ENCODE measurements around the gene LCE2D. TPM values are rescaled to one million over a fixed set of nuclear protein-coding genes. Genes with fewer than 3 reads are reported as not detected.

The LCE2D gene, protein sequence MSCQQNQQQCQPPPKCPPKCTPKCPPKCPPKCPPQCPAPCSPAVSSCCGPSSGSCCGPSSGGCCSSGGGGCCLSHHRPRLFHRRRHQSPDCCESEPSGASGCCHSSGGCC
- total RNA-seq (2022; extraction: Qiagen RNA extraction) = not detected in 5 replicates

DNA sequence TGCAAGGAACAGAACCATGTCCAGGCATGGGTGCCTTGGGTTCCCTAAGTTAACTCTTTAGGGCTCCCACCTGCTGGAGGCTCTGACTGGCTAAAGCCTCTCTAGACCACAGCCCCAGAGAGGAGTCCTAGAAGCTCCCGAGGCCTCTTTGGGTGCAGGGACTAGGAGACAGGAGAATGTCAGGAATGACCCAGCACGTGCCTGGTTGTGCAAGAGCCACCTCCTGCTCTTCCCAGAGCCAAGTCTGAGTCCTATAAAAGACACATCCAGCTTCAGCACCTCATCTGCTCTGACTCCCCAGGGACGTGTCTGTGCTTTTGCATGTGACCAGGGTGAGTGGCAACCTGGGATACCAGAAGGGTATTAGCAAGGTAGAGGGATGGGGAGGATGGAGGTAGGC lies at the start of gene LCE2D:
Gene LCE2D (plus strand): TSS at position 283 of the 400 bp plus-strand sequence. CDS start 726 bp downstream, outside the sequence.

DNA sequence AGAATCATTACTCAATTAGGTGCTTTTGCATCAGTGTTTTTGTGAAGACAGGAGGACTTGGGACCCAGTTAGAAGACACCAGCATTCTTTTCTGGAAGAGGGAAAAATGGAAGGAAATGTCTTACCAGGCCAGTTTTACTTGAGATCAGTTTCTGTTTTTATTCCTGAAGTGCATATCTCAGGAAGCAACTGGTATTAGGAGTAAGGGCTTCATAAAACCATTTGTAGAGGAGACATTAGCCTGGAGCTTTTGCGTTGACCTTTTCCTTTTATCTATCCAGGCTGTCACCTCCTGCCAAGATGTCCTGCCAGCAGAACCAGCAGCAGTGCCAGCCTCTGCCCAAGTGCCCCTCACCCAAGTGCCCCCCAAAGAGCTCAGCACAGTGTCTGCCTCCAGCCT lies 49.7 kb upstream of the LCE2D start, which contains the start of gene LCE3B:
Gene LCE3B (plus strand): TSS at position 301 of the 400 bp plus-strand sequence. CDS start 0 bp downstream, at position 301.

DNA sequence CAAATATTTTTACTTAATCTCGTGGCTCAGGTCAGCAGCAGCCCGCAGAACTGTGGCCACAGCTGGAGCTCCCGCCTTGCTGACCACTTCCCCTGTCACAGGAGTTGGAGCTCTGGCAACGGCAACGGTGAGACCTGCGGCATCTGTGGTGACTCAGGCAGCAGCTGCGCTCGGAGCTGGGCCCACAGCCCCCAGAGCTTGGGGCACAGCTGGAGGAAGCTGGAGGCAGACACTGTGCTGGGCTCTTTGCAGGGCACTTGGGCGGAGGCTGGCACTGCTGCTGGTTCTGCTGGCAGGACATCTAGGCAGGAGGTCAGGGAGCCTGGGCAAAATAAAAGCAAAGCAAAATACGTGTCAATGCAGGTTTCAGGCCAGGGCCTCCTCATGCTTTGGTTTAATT lies 40.4 kb upstream of the LCE2D start, which contains the start of gene LCE3A:
Gene LCE3A (minus strand): TSS at position 301 of the 400 bp plus-strand sequence. CDS start 0 bp downstream, at position 301.

DNA sequence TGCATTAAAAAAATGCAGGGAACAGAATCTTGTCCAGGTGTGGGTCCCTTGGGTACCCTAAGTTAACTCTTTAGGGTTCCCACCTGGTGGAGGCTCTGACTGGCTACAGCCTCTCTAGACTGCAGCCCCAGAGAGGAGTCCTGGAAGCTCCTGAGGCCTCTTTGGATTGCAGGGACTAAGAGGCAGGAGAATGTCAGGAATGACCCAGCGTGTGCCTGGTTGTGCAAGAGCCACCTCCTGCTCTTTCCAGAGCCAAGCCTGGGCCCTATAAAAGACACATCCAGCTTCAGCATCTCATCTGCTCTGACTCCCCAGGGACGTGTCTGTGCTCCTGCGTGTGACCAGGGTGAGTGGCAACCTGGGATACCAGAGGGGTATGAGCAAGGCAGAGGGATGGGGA lies 11.8 kb downstream of the LCE2D start, which contains the start of gene LCE2C:
Gene LCE2C (plus strand): TSS at position 297 of the 400 bp plus-strand sequence. CDS start 737 bp downstream, outside the sequence.

DNA sequence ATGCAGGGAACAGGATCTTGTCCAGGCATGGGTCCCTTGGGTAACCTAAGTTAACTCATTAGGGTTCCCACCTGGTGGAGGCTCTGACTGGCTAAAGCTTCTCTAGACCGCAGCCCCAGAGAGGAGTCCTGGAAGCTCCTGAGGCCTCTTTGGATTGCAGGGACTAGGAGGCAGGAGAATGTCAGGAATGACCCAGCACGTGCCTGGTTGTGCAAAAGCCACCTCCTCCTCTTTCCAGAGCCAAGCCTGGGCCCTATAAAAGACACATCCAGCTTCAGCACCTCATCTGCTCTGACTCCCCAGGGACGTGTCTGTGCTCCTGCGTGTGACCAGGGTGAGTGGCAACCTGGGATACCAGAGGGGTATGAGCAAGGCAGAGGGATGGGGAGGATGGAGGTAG lies 22.6 kb downstream of the LCE2D start, which contains the start of gene LCE2B:
Gene LCE2B (plus strand): TSS at position 301 of the 400 bp plus-strand sequence. CDS start 721 bp downstream, outside the sequence.

DNA sequence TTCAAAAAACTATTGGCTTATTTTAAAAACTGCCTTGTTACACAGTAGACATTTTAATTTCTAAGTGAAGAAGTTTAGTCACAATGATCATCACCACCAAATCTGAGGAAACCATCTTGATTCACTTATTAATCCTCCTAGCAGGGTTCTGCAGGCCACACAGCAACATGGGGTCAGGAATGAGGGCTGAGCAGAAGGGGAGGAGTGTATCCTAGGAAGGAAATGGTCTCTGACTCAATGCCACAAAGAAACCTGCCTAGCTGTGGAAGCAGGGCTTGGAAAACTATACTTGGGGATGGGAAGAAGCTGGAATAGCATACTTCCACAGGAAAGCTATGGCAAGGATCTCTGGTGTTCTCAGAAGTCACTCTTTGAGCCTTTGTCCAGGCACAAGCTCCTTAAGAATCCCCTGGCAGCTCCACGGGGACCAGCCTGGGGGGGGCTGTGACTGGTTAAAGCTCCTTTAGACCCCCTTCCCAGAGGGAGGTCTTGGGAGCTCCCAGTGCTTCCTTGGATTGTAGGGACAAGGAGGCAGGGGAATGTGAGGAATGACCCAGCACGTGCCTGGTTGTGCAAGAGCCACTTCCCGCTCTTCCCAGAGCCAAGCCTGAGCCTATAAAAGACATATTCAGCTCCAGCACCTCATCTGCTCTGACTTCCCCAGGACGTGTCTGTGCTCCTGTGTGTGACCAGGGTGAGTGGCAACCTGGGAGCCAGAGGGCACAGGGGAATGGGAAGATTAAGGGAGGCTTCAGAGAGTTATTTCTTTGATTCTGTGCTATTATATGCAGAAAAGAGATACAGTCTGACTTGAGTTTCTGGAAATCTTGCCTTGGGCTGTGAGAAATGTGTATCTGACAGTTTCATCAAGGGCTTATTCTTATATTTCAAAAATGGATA lies 34.8 kb downstream of the LCE2D start, which contains the start of gene LCE2A:
Gene LCE2A (plus strand): TSS at position 645 of the 900 bp plus-strand sequence. CDS start 557 bp downstream, outside the sequence.

DNA sequence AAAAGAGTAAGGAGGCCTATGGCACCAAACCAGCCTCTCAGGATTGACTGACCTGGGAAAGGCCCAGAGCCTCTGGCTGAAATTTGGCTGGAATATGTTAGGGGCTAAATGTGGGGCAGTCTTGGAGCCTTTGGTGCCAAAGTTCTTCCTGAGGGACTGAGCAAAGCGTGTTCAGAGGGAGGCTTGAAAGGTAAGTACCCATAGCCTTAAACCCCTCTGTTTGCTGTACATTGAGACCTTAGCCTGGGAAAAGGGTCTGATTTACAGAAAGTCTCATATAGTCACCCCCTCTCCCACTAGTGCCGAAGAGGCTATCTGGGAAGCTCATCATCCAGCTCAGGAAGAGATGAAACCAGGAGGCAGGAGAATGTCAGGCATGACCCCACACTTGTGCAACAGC lies 44.7 kb downstream of the LCE2D start, which contains the start of gene LCE4A:
Gene LCE4A (plus strand): TSS at position 301 of the 400 bp plus-strand sequence. CDS start 916 bp downstream, outside the sequence.

Other genes starting within 250 kb of the LCE2D start
- not detected in 5 replicates for gene CRNN, start 249.1 kb upstream of the LCE2D start, total RNA-seq (2022; extraction: Qiagen RNA extraction)
- gene LCE5A, start 152.6 kb upstream of the LCE2D start, total RNA-seq (2022; extraction: Qiagen RNA extraction) = not detected in 5 replicates
- 0.26 to 0.75 TPM (median 0.74 TPM) in 3 of 5 replicates, not detected in the others for gene CRCT1, start 148.9 kb upstream of the LCE2D start, total RNA-seq (2022; extraction: Qiagen RNA extraction)
- 0.30 to 0.54 TPM in 2 of 5 replicates, not detected in the others for gene LCE3E, start 96.6 kb upstream of the LCE2D start, total RNA-seq (2022; extraction: Qiagen RNA extraction)
- 1.7 to 2.7 TPM (median 2.3 TPM) in 5 replicates for gene LCE3D, start 82.9 kb upstream of the LCE2D start, total RNA-seq (2022; extraction: Qiagen RNA extraction)
- not detected in 5 replicates for gene LCE3C, start 63.1 kb upstream of the LCE2D start, total RNA-seq (2022; extraction: Qiagen RNA extraction)
- not detected in 5 replicates for gene LCE3B, start 49.6 kb upstream of the LCE2D start, total RNA-seq (2022; extraction: Qiagen RNA extraction)
- gene LCE3A, start 40.3 kb upstream of the LCE2D start, total RNA-seq (2022; extraction: Qiagen RNA extraction) = not detected in 5 replicates
- not detected in 5 replicates for gene LCE2C, start 11.9 kb downstream of the LCE2D start, total RNA-seq (2022; extraction: Qiagen RNA extraction)
- gene LCE2B, start 22.7 kb downstream of the LCE2D start, total RNA-seq (2022; extraction: Qiagen RNA extraction) = not detected in 5 replicates
- not detected in 5 replicates for gene LCE2A, start 35.0 kb downstream of the LCE2D start, total RNA-seq (2022; extraction: Qiagen RNA extraction)
- gene LCE4A, start 44.8 kb downstream of the LCE2D start, total RNA-seq (2022; extraction: Qiagen RNA extraction) = not detected in 5 replicates
- gene KPRP, start 94.6 kb downstream of the LCE2D start, total RNA-seq (2022; extraction: Qiagen RNA extraction) = not detected in 5 replicates
- gene LCE1F, start 111.8 kb downstream of the LCE2D start, total RNA-seq (2022; extraction: Qiagen RNA extraction) = not detected in 5 replicates
- gene LCE1E, start 122.9 kb downstream of the LCE2D start, total RNA-seq (2022; extraction: Qiagen RNA extraction) = 0.18 TPM in 1 of 5 replicates, not detected in the others
- gene LCE1D, start 133.3 kb downstream of the LCE2D start, total RNA-seq (2022; extraction: Qiagen RNA extraction) = not detected in 5 replicates
- not detected in 5 replicates for gene LCE1C, start 143.3 kb downstream of the LCE2D start, total RNA-seq (2022; extraction: Qiagen RNA extraction)
- not detected in 5 replicates for gene LCE1B, start 148.6 kb downstream of the LCE2D start, total RNA-seq (2022; extraction: Qiagen RNA extraction)
- gene LCE1A, start 164.1 kb downstream of the LCE2D start, total RNA-seq (2022; extraction: Qiagen RNA extraction) = not detected in 5 replicates
- not detected in 5 replicates for gene LCE6A, start 179.5 kb downstream of the LCE2D start, total RNA-seq (2022; extraction: Qiagen RNA extraction)
- gene LCE7A, start 196.6 kb downstream of the LCE2D start, total RNA-seq (2022; extraction: Qiagen RNA extraction) = not detected in 5 replicates
- gene SMCP, start 214.9 kb downstream of the LCE2D start, total RNA-seq (2022; extraction: Qiagen RNA extraction) = not detected in 5 replicates
- gene IVL, start 245.2 kb downstream of the LCE2D start, total RNA-seq (2022; extraction: Qiagen RNA extraction) = 0.06 to 0.13 TPM (median 0.10 TPM) in 3 of 5 replicates, not detected in the others

Data from A549 treated with Mapracorat at 1 μM for 4 hours (cell line).